HepG2 (cell line): Measurements from ENCODE around the gene NAA35. TPM values are rescaled to one million over a fixed set of nuclear protein-coding genes. Genes with fewer than 3 reads are reported as not detected.

ENCODE experiments used
- ATAC-seq: fragments of 200-7000 bp; cut with Tn5 transposase; 3 replicates; pipeline ENCODE4 v1.9.1; 2020; ENCODE audit warnings: mild to moderate bottlenecking, moderate library complexity
- BruUV-seq: library from RNA; stranded (reverse); fragments of 400-500 nt; replicated peaks from 2 replicates; lab custom pipeline; 2021; lab: Mats Ljungman, UMichigan
- CTCF ChIA-PET: fragments of 300-600 bp; formaldehyde crosslinking; extraction: SDS; loops from one replicate; lab custom pipeline; 2021; ENCODE audit warnings: low total read pairs, inconsistent platforms, low intra/inter-chr PET ratio; lab: Yijun Ruan, JAX
- POLR2A ChIA-PET: fragments of 350-600 bp; sonication (Branson Sonifier 250); formaldehyde crosslinking; loops from one replicate; lab custom pipeline; 2020; ENCODE audit warnings: antibody characterized with exemption, inconsistent platforms; lab: Yijun Ruan, JAX
- DNase-seq: peaks from one replicate; pipeline ENCODE4 v3.0.0-alpha.2; 2015; ENCODE audit warnings: low spot score
- FAIRE-seq: peaks from 3 replicates; lab custom pipeline; 2011; peaks lifted over from hg19 to GRCh38; lab: Jason Lieb, UNC
- H2AFZ ChIP-seq: one replicate; pipeline ENCODE4 v1.6.1; 2011; ENCODE audit warnings: low read length, inconsistent platforms
- H3K27ac ChIP-seq: fragments of 300-600 bp; 3 replicates; pipeline ENCODE4 v1.8.0; 2011; ENCODE audit warnings: mixed run types, mild to moderate bottlenecking, mixed read lengths, low read length, inconsistent platforms; ENCODE audit not compliant: insufficient read depth; ENCODE audit errors: extremely low read length
- H3K27me3 ChIP-seq, 2 experiments: fragments of 200-600 bp in 1 of 2; 2 replicates in 1 of 2; 3 replicates in 1 of 2; pipeline versions ENCODE4 v1.6.0 to v1.8.0; 2011; ENCODE audit warnings: low read length in 2 of 2, mild to moderate bottlenecking in 2 of 2, moderate library complexity in 2 of 2, inconsistent platforms in 1 of 2; ENCODE audit not compliant: insufficient read depth in 2 of 2, control insufficient read depth in 1 of 2
- H3K36me3 ChIP-seq, 2 experiments: fragments of 200-600 bp in 1 of 2; replicated peaks in 1 of 2; 2 replicates in 1 of 2; 3 replicates in 1 of 2; pipeline versions ENCODE4 v1.5.1 to v1.8.0; 2011; ENCODE audit warnings: low read length in 2 of 2, inconsistent platforms in 1 of 2; ENCODE audit not compliant: insufficient read depth in 2 of 2, control insufficient read depth in 1 of 2
- H3K4me1 ChIP-seq: 2 replicates; pipeline ENCODE4 v1.5.1; 2012; ENCODE audit warnings: low read length, inconsistent platforms; ENCODE audit not compliant: insufficient read depth
- H3K4me2 ChIP-seq: 2 replicates; pipeline ENCODE4 v1.6.0; 2011; ENCODE audit warnings: low read depth, low read length, inconsistent platforms
- H3K4me3 ChIP-seq, 3 experiments: fragments of 200-600 bp in 1 of 3; sonication (generic), shearing (Covaris generic) in 1 of 3; replicated peaks in 1 of 3; 2 replicates each; pipeline ENCODE4 v1.5.1; 2011 to 2016; ENCODE audit warnings: low read length in 3 of 3, inconsistent platforms in 2 of 3, low read depth in 2 of 3, mild to moderate bottlenecking in 2 of 3, control low read depth in 1 of 3, mixed read lengths in 1 of 3; ENCODE audit not compliant: insufficient read depth in 1 of 3
- H3K79me2 ChIP-seq: one replicate; pipeline ENCODE4 v1.6.1; 2011; ENCODE audit warnings: low read length, inconsistent platforms; ENCODE audit not compliant: insufficient read depth
- H3K9ac ChIP-seq: 2 replicates; pipeline ENCODE4 v1.6.0; 2011; ENCODE audit warnings: mild to moderate bottlenecking, low read depth, low read length, inconsistent platforms; ENCODE audit not compliant: insufficient read depth
- H3K9me3 ChIP-seq: 2 replicates; pipeline ENCODE4 v1.5.1; 2012; ENCODE audit warnings: mild to moderate bottlenecking, low read length
- H4K20me1 ChIP-seq: 2 replicates; pipeline ENCODE4 v1.6.0; 2011; ENCODE audit warnings: inconsistent platforms, mild to moderate bottlenecking, low read length, moderate library complexity; ENCODE audit not compliant: insufficient read depth
- CENPT ChIP-seq: sonication (generic); formaldehyde crosslinking; IDR thresholded peaks from 2 replicates; pipeline ENCODE4 v1.8.0; 2022; ENCODE audit warnings: low read depth, mild to moderate bottlenecking, moderate library complexity, missing genetic modification reagents
- HDAC6 ChIP-seq: fragments of 200-600 bp; sonication (generic); IDR thresholded peaks from 2 replicates; pipeline ENCODE4 v1.7.0; 2017; ENCODE audit warnings: mild to moderate bottlenecking, antibody characterized with exemption, low read length, low read depth
- IRX3 ChIP-seq: sonication (generic); formaldehyde crosslinking; IDR thresholded peaks from 2 replicates; pipeline ENCODE4 v1.8.1; 2023; ENCODE audit warnings: mild to moderate bottlenecking, low read depth, missing genetic modification reagents, borderline replicate concordance
- TBL1XR1 ChIP-seq: fragments of 150-350 bp; IDR thresholded peaks from 2 replicates; pipeline ENCODE4 v1.6.1; 2014; ENCODE audit warnings: borderline replicate concordance, low read length; ENCODE audit not compliant: partially characterized antibody
- ZBTB38 ChIP-seq: sonication (generic); formaldehyde crosslinking; IDR thresholded peaks from 2 replicates; pipeline ENCODE4 v1.5.1; 2020; ENCODE audit warnings: mild to moderate bottlenecking, missing genetic modification reagents
- ZNF260 ChIP-seq: sonication (generic); formaldehyde crosslinking; IDR thresholded peaks from 2 replicates; pipeline ENCODE4 v1.4.0; 2020; ENCODE audit warnings: missing genetic modification reagents, low read depth, mild to moderate bottlenecking, borderline replicate concordance
- WGBS: methylation state at CpG from one replicate; pipeline ENCODE4 v1.1.6; 2017; ENCODE audit warnings: low lambda C conversion rate; 5-methylcytosine and 5-hydroxymethylcytosine counted together
- in situ Hi-C: cut with HindIII; loops from 2 replicates; pipeline ENCODE4 v1.10.0; 2017; ENCODE audit warnings: low pct_unique_long_range_greater_than_20kb; ENCODE audit not compliant: extremely low pct_ligation_motif_present
- intact Hi-C: fragments of 100-400 bp; cut with micrococcal nuclease; formaldehyde crosslinking; loops from one replicate; pipeline ENCODE4 v1.10.0; 2022; ENCODE audit not compliant: unreplicated experiment
- polyA plus RNA-seq, 8 experiments: library from polyadenylated mRNA; depleted of rRNA in 3 of 8; stranded (reverse) in 7 of 8; unstranded in 1 of 8; fragments of >200 nt; fragmentation: Illumina TruSeq in 4 of 8; extraction: Trizol in 4 of 8; gene quantifications; 2 replicates each; pipeline versions ENCODE4 v1.2.1 to v1.2.3, GENCODE V29; 2011 to 2016; ENCODE audit warnings: low read depth in 4 of 8, missing spikeins in 1 of 8, mixed read lengths in 1 of 8; ENCODE audit not compliant: insufficient read depth in 1 of 8
- total RNA-seq, 5 experiments: library from RNA; depleted of rRNA; stranded (reverse); fragments of >200 nt; fragmentation: Illumina TruSeq; extraction: Trizol; gene quantifications; 2 replicates each; pipeline ENCODE4 v1.2.3, GENCODE V29; 2016; ENCODE audit warnings: low read depth in 1 of 5
- TF ChIP-seq, protein P1 (sequence below): sonication (generic); formaldehyde crosslinking; IDR thresholded peaks from 2 replicates; pipeline ENCODE4 v1.8.1; 2023; ENCODE audit warnings: mild to moderate bottlenecking, missing genetic modification reagents, borderline replicate concordance
- TF ChIP-seq, protein P2 (sequence below): fragments of 450-650 bp; IDR thresholded peaks from 2 replicates; pipeline ENCODE4 v1.6.1; 2017
- TF ChIP-seq, protein P3 (sequence below): sonication (generic); formaldehyde crosslinking; IDR thresholded peaks from 2 replicates; pipeline ENCODE4 v1.4.0; 2020; ENCODE audit warnings: missing genetic modification reagents

Gene NAA35
- total and polyA plus RNA-seq, 2 of the 13 experiments (the other 11 are each of a cell fraction or from before 2014, with no cell fraction given), result 21.6 to 28.9 TPM

DNA sequence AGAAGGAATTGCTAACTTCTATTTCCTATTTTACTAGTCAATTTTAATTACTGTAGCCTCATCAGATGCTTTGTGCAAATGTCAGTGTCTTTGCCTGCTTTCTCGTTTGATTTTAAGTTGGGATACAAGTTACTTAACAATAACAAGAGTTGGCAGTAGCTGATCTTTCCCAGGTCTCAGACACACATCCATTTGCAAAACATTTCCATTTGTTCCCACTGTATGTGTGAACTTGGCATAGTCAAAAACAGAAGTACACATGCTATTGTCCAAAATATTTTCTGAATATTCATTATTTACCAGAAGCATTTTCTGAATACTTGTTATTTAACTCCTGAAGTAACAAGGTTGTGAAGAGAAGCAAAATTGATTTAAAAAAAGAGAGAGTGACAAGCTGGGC, 35.0 kb upstream of the NAA35 start (continued):
- TF ChIP-seq, protein P1, sequence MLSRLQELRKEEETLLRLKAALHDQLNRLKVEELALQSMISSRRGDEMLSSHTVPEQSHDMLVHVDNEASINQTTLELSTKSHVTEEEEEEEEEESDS (CRISPR knock-in tag), result no peak
- TF ChIP-seq HDAC6 (no peak), ZBTB38 (CRISPR knock-in tag) (no peak), ZNF260 (CRISPR knock-in tag) (no peak)

DNA sequence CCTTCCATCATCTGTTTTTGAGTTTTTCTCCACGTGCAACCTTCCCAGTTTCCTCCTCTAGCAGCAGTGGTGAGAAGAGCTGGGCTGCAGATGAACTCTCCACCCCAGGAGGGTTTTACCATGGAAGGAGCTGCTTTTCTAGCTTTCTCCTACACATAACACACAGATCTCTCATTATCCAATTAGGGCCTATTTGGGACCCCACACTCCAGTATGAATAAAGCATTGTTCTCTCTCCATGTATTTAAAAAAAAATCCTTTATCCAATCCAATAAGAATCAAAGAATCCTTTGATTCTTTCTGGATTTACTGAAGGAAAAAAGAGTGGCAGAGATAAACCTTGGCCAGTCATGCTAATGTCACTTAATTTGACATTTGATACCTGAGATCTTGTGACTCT, 31.6 kb upstream of the NAA35 start:
- no peaks in the 10 kb centered on the region for H4K20me1 ChIP-seq
- H3K4me3 ChIP-seq, result no peak overlapping the region
- intact Hi-C loops (no loop called here), in situ Hi-C loops (no loop called here)
- ChIA-PET CTCF (no interaction called here), POLR2A (no interaction called here)
- WGBS, result 10% methylated on average over 1 of the region's 1 CpG
- no peak overlapping the region for H3K4me2 ChIP-seq
- no peaks in the 10 kb centered on the region for H3K9me3 ChIP-seq
- DNase-seq (no peak), FAIRE-seq (no peak), ATAC-seq (no peak)
- H3K9ac ChIP-seq, result no peak overlapping the region
- no peak overlapping the region for H2AFZ ChIP-seq
- BruUV-seq, result no TSS peak
- H3K27ac ChIP-seq, result no peak overlapping the region
- H3K36me3 ChIP-seq, result no peaks in the 10 kb centered on the region
- TF ChIP-seq TBL1XR1 (no peak), CENPT (no peak)
- no peaks in the 10 kb centered on the region for H3K4me1 ChIP-seq
- no peaks in the 10 kb centered on the region for H3K79me2 ChIP-seq
- no peaks in the 10 kb centered on the region for H3K27me3 ChIP-seq

DNA sequence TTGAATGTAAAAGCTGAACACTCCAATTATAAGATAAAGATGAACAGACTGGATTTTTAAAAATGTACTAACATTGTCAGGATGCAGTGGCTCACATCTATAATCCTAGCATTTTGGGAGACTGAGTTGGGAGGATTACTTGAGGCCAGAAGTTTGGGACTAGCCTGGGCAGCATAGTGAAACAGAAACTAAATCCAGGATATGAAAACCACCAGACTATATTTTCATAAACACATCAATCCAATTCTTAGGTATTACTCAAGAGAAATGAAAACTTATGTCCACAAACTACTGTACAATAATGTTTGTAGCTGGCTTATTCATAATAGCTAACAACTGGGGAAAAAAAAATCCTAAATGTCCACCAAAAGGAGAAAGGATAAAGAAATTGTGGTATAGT, 26.8 kb upstream of the NAA35 start:
- Histone ChIP-seq H3K4me2 (no peak overlapping the region), H3K36me3 (no peaks in the 10 kb centered on the region), H3K79me2 (no peaks in the 10 kb centered on the region), H3K9me3 (no peaks in the 10 kb centered on the region), H3K9ac (no peak overlapping the region), H3K4me1 (no peaks in the 10 kb centered on the region), H4K20me1 (no peaks in the 10 kb centered on the region)
- FAIRE-seq (no peak), ATAC-seq (no peak), DNase-seq (no peak)
- intact Hi-C loops (no loop called here), in situ Hi-C loops (no loop called here)
- no TSS peak for BruUV-seq
- TF ChIP-seq, protein P2, sequence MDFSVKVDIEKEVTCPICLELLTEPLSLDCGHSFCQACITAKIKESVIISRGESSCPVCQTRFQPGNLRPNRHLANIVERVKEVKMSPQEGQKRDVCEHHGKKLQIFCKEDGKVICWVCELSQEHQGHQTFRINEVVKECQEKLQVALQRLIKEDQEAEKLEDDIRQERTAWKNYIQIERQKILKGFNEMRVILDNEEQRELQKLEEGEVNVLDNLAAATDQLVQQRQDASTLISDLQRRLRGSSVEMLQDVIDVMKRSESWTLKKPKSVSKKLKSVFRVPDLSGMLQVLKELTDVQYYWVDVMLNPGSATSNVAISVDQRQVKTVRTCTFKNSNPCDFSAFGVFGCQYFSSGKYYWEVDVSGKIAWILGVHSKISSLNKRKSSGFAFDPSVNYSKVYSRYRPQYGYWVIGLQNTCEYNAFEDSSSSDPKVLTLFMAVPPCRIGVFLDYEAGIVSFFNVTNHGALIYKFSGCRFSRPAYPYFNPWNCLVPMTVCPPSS, result no peak
- TF ChIP-seq, protein P3, sequence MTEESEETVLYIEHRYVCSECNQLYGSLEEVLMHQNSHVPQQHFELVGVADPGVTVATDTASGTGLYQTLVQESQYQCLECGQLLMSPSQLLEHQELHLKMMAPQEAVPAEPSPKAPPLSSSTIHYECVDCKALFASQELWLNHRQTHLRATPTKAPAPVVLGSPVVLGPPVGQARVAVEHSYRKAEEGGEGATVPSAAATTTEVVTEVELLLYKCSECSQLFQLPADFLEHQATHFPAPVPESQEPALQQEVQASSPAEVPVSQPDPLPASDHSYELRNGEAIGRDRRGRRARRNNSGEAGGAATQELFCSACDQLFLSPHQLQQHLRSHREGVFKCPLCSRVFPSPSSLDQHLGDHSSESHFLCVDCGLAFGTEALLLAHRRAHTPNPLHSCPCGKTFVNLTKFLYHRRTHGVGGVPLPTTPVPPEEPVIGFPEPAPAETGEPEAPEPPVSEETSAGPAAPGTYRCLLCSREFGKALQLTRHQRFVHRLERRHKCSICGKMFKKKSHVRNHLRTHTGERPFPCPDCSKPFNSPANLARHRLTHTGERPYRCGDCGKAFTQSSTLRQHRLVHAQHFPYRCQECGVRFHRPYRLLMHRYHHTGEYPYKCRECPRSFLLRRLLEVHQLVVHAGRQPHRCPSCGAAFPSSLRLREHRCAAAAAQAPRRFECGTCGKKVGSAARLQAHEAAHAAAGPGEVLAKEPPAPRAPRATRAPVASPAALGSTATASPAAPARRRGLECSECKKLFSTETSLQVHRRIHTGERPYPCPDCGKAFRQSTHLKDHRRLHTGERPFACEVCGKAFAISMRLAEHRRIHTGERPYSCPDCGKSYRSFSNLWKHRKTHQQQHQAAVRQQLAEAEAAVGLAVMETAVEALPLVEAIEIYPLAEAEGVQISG (CRISPR knock-in tag), result no peak
- no peak for TF ChIP-seq IRX3
- TF ChIP-seq, all 625 proteins: peak for 0
- Histone ChIP-seq H3K27me3 (no peaks in the 10 kb centered on the region), H3K27ac (no peak overlapping the region), H2AFZ (no peak overlapping the region), H3K4me3 (no peak overlapping the region)
- ChIA-PET CTCF (no interaction called here), POLR2A (no interaction called here)
